Heart right ventricle (tissue), 16 donors: ENCODE results near the gene SH2D4B. TPM values are rescaled to one million over a fixed set of nuclear protein-coding genes. Genes with fewer than 3 reads are reported as not detected.

Experiments used
- ATAC-seq, 8 donors: fragments of 200-7000 bp; cut with Tn5 transposase; one replicate each; pipeline ENCODE4 v1.9.1; 2020; ENCODE audit warnings: mild to moderate bottlenecking in 8 of 8, moderate library complexity in 8 of 8, moderate number of reproducible peaks in 1 of 8
- DNase-seq, 2 donors: peaks; one replicate each; pipeline ENCODE4 v3.0.0-alpha.2; 2020
- H3K27ac ChIP-seq, 10 donors: fragments of 200-600 bp; sonication (generic) in 2 of 10; one replicate each; pipeline versions ENCODE4 v1.5.0 to v1.8.0; 2020 to 2022; ENCODE audit warnings: mild to moderate bottlenecking in 3 of 10
- H3K27me3 ChIP-seq, 7 donors: fragments of 200-600 bp; one replicate each; pipeline ENCODE4 v1.8.0; 2021 to 2022; ENCODE audit warnings: mild to moderate bottlenecking in 2 of 7
- H3K36me3 ChIP-seq, 9 donors: fragments of 200-600 bp; sonication (generic) in 1 of 9; one replicate each; pipeline versions ENCODE4 v1.5.0 to v1.8.0; 2020 to 2022; ENCODE audit warnings: mild to moderate bottlenecking in 2 of 9
- H3K4me1 ChIP-seq, 9 donors: fragments of 200-600 bp; sonication (generic) in 1 of 9; one replicate each; pipeline versions ENCODE4 v1.5.0 to v1.8.0; 2020 to 2022; ENCODE audit warnings: mild to moderate bottlenecking in 4 of 9
- H3K4me3 ChIP-seq, 10 donors: fragments of 200-600 bp; sonication (generic) in 2 of 10; one replicate each; pipeline versions ENCODE4 v1.5.0 to v1.8.0; 2020 to 2022; ENCODE audit warnings: mild to moderate bottlenecking in 7 of 10, moderate library complexity in 2 of 10
- H3K9me3 ChIP-seq, 11 donors: fragments of 200-600 bp in 10 of 11; sonication (generic) in 2 of 11; one replicate each; pipeline versions ENCODE4 v1.5.0 to v1.8.0; 2013 to 2022; ENCODE audit warnings: mild to moderate bottlenecking in 2 of 11, control low read depth in 1 of 11, moderate library complexity in 1 of 11
- WGBS, 2 donors: extraction: QIAGEN DNeasy Blood & Tissue Kit; methylation state at CpG; one replicate each; pipeline ENCODE4 v1.1.7; 2013; ENCODE audit warnings: inconsistent platforms in 1 of 2; 5-methylcytosine and 5-hydroxymethylcytosine counted together
- intact Hi-C, 10 donors: fragments of 100-400 bp; cut with DNase I; formaldehyde crosslinking; loops; one replicate each; pipeline versions ENCODE4 v1.11.1 to v1.14.2; 2022
- polyA plus RNA-seq, 2 donors: library from polyadenylated mRNA; stranded (reverse); fragments of 200-250 nt; gene quantifications; one replicate each; pipeline ENCODE4 v1.2.3, GENCODE V29; 2013
- total RNA-seq, 10 donors: library from RNA; stranded (reverse); fragmentation: NEBNext Ultra II Directional in 3 of 10; extraction: Animal tissue kit (Norgen Biotek cat#: 25700) in 3 of 10; gene quantifications; one replicate each; pipeline versions ENCODE4 v1.2.1 to v1.2.4, GENCODE V29; 2021 to 2023
- TF ChIP-seq, protein P1 (sequence below), 9 donors: fragments of 200-600 bp; sonication (generic) in 2 of 9; IDR thresholded peaks; one replicate each; pipeline versions ENCODE4 v1.5.0 to v1.8.0; 2021 to 2022; ENCODE audit warnings: antibody characterized with exemption in 9 of 9, mild to moderate bottlenecking in 5 of 9, moderate library complexity in 1 of 9
- donor health status: Arrhythmogenic right ventricular cardiomyopathy.
- donor health status: ischemic (EF 13 %, LVEDD 7.1; RV severe dilation, severe dysfunction).
- donor health status: healthy with polysubstance abuse.
- donor health status: DM: no; HTN: yes; CAD: no.
- donor health status: DM: no; HTN: no; CAD: no.
- donor health status: ischemic (EF 25% LVEDD 6.9; RV normal size, moderate dysfunction).
- donor health status: ischemic (EF 25% LVEDD 5.7; RV mildly dilated, moderate dysfunction).
- donor health status: healthy.
- donor health status: DM: yes; HTN: yes; CAD: no.
- donor health status: Ischemic cardiomyopathy.
- donor health status: ischemic (EF 35%, LVEDD 5.7; RV mildly dilated, moderate dysfunction).
- donor health status: nonischemic (EF 11% LVEDD 7.7; RV severe dilation, severe dysfunction).
- donor health status: DM: yes; HTN: yes; CAD: no.
- donor health status: PGD.
- donor health status: ischemic (EF 29% LVEDD 5.4; RV normal size, mild dysfunction).
- donor health status: nonischemic (EF 23%, LVEDD 6.1; RV moderate dilation, normal function).

Gene SH2D4B
- total and polyA plus RNA-seq, 12 donors: not detected

GRCh38 chr10:80686734-80687475, 149.2 kb downstream of the SH2D4B start:
- H3K27ac ChIP-seq: no peak overlapping the region
- TF ChIP-seq, protein P1, sequence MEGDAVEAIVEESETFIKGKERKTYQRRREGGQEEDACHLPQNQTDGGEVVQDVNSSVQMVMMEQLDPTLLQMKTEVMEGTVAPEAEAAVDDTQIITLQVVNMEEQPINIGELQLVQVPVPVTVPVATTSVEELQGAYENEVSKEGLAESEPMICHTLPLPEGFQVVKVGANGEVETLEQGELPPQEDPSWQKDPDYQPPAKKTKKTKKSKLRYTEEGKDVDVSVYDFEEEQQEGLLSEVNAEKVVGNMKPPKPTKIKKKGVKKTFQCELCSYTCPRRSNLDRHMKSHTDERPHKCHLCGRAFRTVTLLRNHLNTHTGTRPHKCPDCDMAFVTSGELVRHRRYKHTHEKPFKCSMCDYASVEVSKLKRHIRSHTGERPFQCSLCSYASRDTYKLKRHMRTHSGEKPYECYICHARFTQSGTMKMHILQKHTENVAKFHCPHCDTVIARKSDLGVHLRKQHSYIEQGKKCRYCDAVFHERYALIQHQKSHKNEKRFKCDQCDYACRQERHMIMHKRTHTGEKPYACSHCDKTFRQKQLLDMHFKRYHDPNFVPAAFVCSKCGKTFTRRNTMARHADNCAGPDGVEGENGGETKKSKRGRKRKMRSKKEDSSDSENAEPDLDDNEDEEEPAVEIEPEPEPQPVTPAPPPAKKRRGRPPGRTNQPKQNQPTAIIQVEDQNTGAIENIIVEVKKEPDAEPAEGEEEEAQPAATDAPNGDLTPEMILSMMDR (IDR thresholded peaks at IDR 0.05): no peak
- ATAC-seq (no peak), DNase-seq (no peak)
- WGBS, 2 donors: 79 to 81% methylated on average over 6 of the region's 6 CpGs
- H3K4me3 ChIP-seq: no peak overlapping the region
- no peaks in the 10 kb centered on the region for H3K4me1 ChIP-seq
- H3K36me3 ChIP-seq: no peaks in the 10 kb centered on the region
- intact Hi-C loops: no loop called here
- no peaks in the 10 kb centered on the region for H3K9me3 ChIP-seq
- H3K27me3 ChIP-seq: peaks cover 0 to 13% (median 5%) of the 10 kb centered on the region in 7 donors

DNA sequence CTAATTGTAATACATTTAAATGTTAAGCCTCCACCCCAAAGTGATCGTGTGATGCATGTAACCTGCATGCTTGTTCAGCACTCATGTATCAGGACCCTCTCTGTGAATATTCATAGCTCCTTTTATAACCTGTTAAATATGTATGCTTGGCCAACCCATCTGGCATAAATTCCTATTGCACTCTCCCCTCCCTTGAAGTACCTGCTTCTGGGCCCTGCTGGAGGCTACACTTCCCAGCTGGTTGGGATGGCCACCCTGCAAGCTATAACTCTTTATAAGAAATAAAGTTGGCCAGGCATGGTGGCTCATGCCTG, 149.7 kb downstream of the SH2D4B start:
- Histone ChIP-seq H3K27me3 (peaks cover 0 to 13% (median 5%) of the 10 kb centered on the region in 7 donors), H3K4me3 (no peak overlapping the region), H3K4me1 (no peaks in the 10 kb centered on the region), H3K9me3 (no peaks in the 10 kb centered on the region), H3K36me3 (no peaks in the 10 kb centered on the region), H3K27ac (no peak overlapping the region)
- ATAC-seq (no peak), DNase-seq (no peak)
- WGBS, 2 donors: 94 to 98% methylated on average over 1 of the region's 1 CpG
- intact Hi-C loops: no loop called here
- TF ChIP-seq, protein P1 (IDR thresholded peaks at IDR 0.05): no peak

GRCh38 chr10:80690434-80690833, 152.7 kb downstream of the SH2D4B start:
- intact Hi-C loops: loop anchor here in 3 of 10 donors (10.0 kb wide), 2 partner anchors 234 to 246 kb away; no protein-coding TSS in a partner anchor
- Histone ChIP-seq H3K4me1 (no peaks in the 10 kb centered on the region), H3K27ac (no peak overlapping the region), H3K9me3 (no peaks in the 10 kb centered on the region), H3K4me3 (no peak overlapping the region), H3K27me3 (peaks cover 0 to 15% (median 6%) of the 10 kb centered on the region in 7 donors), H3K36me3 (no peaks in the 10 kb centered on the region)
- ATAC-seq: no peak
- DNase-seq: no peak
- TF ChIP-seq, protein P1 (IDR thresholded peaks at IDR 0.05): no peak

DNA sequence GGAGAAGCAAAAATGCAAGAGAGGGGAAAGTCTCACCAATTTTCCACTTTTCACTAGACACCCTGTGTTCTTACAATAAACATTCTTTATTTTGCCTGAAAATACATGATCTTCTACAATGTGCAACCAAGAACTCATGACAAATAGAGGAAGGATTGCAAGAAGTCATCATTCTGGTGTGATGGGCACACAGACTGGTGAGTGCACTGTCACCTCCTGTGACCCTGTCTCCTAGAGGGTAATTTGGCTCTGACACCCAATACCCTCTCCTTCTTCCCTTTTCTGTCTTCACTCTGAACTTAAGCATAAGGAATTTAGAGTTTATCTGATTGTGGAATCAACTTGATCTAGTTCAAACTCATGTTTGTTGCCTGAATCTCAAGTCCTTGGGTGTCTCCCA, 153.7 kb downstream of the SH2D4B start:
- TF ChIP-seq, protein P1 (IDR thresholded peaks at IDR 0.05): no peak
- Histone ChIP-seq H3K36me3 (no peaks in the 10 kb centered on the region), H3K27me3 (peaks cover 0 to 15% (median 6%) of the 10 kb centered on the region in 7 donors), H3K4me3 (no peak overlapping the region), H3K9me3 (no peaks in the 10 kb centered on the region), H3K27ac (no peak overlapping the region), H3K4me1 (no peaks in the 10 kb centered on the region)
- DNase-seq (no peak), ATAC-seq (no peak)
- intact Hi-C loops: loop anchor here in 3 of 10 donors (10.0 kb wide), 2 partner anchors 233 to 247 kb away; no protein-coding TSS in a partner anchor
